RPMI8226 (cell line): Measurements from ENCODE around the gene DRAP1.

Experiments used
- DNase-seq: peaks from one replicate; pipeline ENCODE4 v3.0.0-alpha.2; 2015

Gene DRAP1

GRCh38 chr11:65965986-65966762, 46.9 kb downstream of the DRAP1 start:
- DNase-seq, result no peak

- no peak for DNase-seq
Observed at GRCh38 chr11:65967329-65967934, 48.2 kb downstream of the DRAP1 start.

- DNase-seq, result peak; percentile 50
Observed at GRCh38 chr11:65968600-65969482, 49.6 kb downstream of the DRAP1 start.
